Sigmoid colon (tissue), 4 donors: Measurements from ENCODE around the gene PLD6.

ENCODE experiments used
- CTCF ChIP-seq, 4 experiments: fragments of 450-650 bp in 3 of 4; fragments of 200-600 bp in 1 of 4; IDR thresholded peaks; one replicate each; pipeline ENCODE4 v1.5.1; 2016 to 2019; ENCODE audit warnings: antibody characterized with exemption in 4 of 4, mild to moderate bottlenecking in 3 of 4, moderate library complexity in 2 of 4
- EP300 ChIP-seq, 4 donors: sonication (generic); formaldehyde crosslinking; IDR thresholded peaks; one replicate each; pipeline ENCODE4 v1.6.1; 2017; ENCODE audit warnings: antibody characterized with exemption in 4 of 4
- POLR2A ChIP-seq, 2 donors: fragments of 450-650 bp; IDR thresholded peaks; one replicate each; pipeline ENCODE4 v1.6.1; 2016; ENCODE audit warnings: antibody characterized with exemption in 2 of 2, mild to moderate bottlenecking in 2 of 2, moderate library complexity in 2 of 2

GRCh38 chr17:17213775-17214174, 7.6 kb upstream of the PLD6 start:
- TF ChIP-seq POLR2A (IDR thresholded peaks at IDR 0.05) = no peak
- no peak for TF ChIP-seq CTCF (IDR thresholded peaks at IDR 0.05)
- TF ChIP-seq EP300 (IDR thresholded peaks at IDR 0.05) = no peak
